Lower leg skin (tissue), 3 donors: Measurements from ENCODE around the gene PEX6.

ENCODE experiments used
- POLR2A ChIP-seq, 2 donors: fragments of 450-650 bp; IDR thresholded peaks; one replicate each; pipeline ENCODE4 v1.6.1; 2016 to 2017; ENCODE audit warnings: antibody characterized with exemption in 2 of 2, mild to moderate bottlenecking in 1 of 2, moderate library complexity in 1 of 2
- TF ChIP-seq, protein P1 (sequence below), 3 donors: fragments of 450-650 bp; IDR thresholded peaks; one replicate each; pipeline ENCODE4 v1.5.1; 2016; ENCODE audit warnings: antibody characterized with exemption in 3 of 3, mild to moderate bottlenecking in 3 of 3, moderate library complexity in 2 of 3

DNA sequence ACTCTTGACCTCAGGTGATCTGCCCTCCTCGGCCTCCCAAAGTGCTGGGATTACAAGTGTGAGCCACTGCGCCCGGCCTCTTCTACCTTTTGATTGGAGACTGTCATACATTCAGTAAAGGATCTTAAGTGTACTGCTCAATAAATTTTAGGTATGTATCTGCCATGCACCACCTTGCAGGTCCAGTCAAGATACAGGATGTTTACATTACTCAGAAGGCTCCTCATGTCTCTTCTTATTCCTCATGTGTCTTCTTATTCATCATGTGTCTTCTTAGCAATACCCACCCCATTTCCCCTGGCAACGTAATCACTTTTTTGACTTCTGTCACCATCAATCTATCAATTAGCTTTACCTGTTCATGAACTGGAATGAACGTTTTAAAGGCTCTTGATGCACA lies 26.9 kb upstream of the PEX6 start:
- TF ChIP-seq POLR2A (IDR thresholded peaks at IDR 0.05) = no peak
- TF ChIP-seq, protein P1, sequence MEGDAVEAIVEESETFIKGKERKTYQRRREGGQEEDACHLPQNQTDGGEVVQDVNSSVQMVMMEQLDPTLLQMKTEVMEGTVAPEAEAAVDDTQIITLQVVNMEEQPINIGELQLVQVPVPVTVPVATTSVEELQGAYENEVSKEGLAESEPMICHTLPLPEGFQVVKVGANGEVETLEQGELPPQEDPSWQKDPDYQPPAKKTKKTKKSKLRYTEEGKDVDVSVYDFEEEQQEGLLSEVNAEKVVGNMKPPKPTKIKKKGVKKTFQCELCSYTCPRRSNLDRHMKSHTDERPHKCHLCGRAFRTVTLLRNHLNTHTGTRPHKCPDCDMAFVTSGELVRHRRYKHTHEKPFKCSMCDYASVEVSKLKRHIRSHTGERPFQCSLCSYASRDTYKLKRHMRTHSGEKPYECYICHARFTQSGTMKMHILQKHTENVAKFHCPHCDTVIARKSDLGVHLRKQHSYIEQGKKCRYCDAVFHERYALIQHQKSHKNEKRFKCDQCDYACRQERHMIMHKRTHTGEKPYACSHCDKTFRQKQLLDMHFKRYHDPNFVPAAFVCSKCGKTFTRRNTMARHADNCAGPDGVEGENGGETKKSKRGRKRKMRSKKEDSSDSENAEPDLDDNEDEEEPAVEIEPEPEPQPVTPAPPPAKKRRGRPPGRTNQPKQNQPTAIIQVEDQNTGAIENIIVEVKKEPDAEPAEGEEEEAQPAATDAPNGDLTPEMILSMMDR (IDR thresholded peaks at IDR 0.05) = no peak
